GM18519 (cell line): Measurements from ENCODE around the gene NDUFA8.
A peak's percentile ranks its signal among the peaks of the same experiment; 100 is the strongest.

Experiments used
- ATAC-seq: cut with Tn5 transposase; IDR thresholded peaks from one replicate; pipeline ENCODE4 v1.9.1; 2021; ENCODE audit warnings: mild to moderate bottlenecking, moderate library complexity; ENCODE audit not compliant: unreplicated experiment, low FRiP score

The NDUFA8 gene

DNA sequence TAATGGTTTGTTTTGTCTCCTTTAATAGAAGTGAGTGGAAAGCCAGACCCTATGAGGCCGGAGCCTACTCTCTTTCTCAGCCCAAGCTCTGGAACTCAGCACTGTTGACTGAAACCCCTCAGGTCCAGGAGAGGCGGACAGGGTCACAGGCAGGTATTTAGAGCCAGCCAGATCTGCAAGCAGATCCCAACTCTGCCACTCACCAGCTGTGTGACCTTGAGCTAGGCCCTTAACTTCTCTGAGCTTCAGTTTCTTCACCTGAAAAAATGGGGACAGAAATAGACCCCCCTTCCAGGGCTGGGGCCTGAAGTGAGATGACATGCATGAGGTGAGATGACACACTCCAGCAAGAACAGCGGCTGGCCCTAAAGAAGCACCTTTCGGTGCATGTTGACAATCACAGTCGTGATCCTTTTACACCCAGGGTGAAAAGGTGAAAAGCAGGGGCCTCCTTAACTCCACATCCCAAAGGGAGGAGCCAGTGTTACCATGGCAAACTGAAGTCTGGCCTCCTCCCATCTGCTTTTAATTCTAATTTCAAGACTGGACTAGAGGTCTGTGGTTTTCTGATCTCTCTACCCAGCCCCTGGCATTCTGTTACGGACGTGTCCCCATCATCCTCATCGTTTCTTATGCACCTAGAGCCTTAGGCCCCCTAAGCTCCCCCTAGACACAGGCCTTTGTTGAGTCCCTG is 27.3 kb upstream of the NDUFA8 start:
- no peak for ATAC-seq

DNA sequence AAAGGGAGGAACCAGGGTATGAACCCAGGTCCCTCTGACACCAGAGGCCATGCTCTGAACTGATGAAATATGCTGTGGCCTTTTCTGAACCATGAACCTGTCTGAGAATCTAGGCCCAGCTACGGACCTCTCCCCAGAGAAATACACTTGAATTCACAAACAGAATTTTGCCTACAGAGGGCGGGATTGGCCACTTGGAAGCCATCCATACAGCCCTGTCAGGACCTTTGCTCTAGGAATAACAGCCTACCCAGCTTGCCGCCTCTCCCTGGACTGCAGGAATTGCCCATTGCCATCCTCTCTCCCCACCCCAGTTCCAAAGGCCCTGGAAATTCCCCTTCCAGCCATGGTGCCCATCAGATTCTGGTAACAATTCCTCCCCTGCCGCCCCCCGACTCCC is 26.7 kb upstream of the NDUFA8 start:
- ATAC-seq = no peak

DNA sequence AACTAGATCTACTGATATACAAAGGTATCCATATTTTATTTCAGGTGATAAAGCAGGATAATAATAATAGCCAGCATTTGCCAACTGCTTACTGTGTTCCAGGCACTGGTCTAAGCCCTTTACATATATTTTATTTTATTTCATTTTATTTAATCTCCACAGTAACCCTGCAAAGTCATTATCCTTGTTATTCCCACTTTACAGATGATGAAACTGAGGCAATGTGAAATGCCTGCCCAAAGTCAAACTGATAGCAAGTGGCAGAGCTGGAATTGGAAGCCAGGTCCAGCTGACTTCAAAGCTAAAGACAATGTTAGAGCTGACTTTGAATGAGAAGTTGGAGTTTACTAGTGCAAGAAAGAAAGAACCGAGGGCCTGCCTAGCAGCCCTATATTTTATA is 25.0 kb upstream of the NDUFA8 start:
- no peak for ATAC-seq

- no peak for ATAC-seq
Measured at GRCh38 chr9:122183501-122183900, 23.9 kb upstream of the NDUFA8 start.

GRCh38 chr9:122180633-122181032 is 21.1 kb upstream of the NDUFA8 start:
- no peak for ATAC-seq

GRCh38 chr9:122179690-122180074 is 20.1 kb upstream of the NDUFA8 start:
- no peak for ATAC-seq

GRCh38 chr9:122179054-122179689 is 19.6 kb upstream of the NDUFA8 start:
- no peak for ATAC-seq

DNA sequence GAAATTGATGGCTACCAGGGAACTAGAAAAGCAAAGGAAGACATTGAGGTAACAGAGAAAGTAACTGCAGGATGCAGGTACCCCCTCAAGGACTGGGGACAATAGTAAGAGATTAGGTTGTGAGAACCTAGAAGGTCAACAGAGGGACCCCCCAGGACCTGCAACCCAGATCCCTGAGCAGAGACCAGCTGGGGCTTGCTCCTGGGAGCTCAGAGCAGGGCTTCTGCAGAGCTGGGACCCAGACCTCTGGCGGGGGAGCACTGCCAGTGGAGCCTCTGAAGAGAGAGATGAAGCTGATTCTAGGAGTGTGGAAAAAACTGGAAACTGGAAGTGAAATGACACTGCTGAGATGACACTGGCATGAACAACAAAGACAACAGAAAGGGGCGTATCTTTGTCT is 17.3 kb upstream of the NDUFA8 start:
- ATAC-seq = no peak

DNA sequence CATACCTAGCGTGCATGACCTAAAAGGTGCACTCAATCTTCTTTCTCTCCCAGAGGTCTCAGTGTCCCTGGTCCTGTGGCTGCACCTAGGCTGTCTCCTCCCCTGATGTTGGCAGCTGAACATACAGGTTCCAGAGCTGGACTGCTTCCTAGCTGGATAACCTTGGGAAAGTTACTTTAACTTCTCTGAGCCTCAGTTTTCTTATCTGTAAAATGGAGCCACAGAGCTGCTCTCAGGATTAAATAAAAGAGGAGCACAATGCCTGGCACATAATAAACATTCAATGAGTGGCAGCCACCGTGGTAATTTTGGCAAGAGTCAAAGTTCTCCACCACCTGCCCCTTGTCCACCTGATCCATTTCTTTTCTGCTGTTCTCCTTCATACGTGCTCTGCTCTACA is 14.1 kb upstream of the NDUFA8 start:
- no peak for ATAC-seq

- ATAC-seq = no peak
Measured at GRCh38 chr9:122172131-122172530, 12.6 kb upstream of the NDUFA8 start.

- no peak for ATAC-seq
Measured at GRCh38 chr9:122168356-122168755, 8.8 kb upstream of the NDUFA8 start.

- no peak for ATAC-seq
Measured at GRCh38 chr9:122164286-122164685, 4.7 kb upstream of the NDUFA8 start.

- ATAC-seq = no peak
Measured at GRCh38 chr9:122162415-122162814, 2.8 kb upstream of the NDUFA8 start.

DNA sequence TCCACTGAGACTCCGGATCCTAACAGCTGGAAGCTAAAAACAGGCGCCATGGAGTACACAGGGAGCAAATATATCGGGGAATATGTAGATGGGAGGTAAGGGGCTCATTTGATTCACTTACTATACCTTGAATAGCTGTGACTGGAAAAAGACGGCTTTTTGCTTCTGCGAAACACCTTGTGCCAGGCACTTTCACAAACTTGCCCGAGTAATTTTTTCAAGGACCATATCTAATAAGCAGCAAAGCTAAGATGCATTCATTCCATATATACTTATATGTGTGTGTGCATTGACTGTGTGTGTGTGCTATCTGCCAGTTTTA is 307 bp upstream of the NDUFA8 start:
- no peak for ATAC-seq

DNA sequence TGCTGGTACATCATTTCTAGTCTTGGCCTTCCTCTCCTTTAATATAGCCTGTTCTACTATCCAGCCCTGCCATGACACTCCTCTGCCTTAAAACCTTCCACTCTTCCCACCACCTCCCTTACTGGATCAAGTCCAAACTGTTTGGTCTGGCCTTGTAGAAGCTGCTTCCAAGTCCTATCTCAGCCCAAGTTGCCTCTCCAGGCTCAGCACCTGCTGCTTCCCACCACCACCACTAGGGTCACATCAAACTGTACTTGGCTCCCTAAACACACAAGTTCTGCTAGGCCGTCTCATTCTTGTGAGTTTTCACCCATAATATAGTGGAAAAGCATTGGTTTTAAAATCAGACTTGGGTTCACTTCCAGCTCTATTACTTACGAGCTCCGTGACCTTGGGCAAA is 1.4 kb downstream of the NDUFA8 start:
- peak; percentile 42 for ATAC-seq

- ATAC-seq = no peak
Measured at GRCh38 chr9:122155796-122156195, 3.8 kb downstream of the NDUFA8 start.

DNA sequence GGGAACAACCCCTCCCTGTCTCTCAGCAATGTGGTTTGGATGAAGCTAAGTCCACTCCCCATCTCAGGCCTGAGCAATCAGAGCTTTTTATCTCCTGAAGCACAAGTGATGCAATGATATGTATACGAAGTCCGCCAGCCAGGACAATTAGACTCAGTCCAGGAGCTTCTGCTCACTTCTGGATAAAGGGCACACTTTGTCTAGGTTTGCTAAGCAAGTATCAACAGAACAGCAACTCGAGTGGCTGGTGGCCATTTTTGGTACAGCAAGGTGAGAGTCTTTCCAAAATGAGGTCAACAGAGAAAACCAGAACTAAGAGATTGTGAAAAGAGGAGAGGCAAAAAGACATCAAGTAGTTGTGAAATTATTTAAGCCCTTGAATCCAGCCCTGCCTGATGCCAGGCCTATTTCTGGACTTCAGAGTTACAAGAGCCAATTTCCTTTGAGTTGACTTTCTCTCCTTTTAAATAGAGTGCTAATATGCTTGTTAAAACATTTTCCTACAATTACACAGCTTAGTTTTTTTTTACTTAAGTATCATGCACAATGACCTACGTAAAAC is 8.2 kb downstream of the NDUFA8 start:
- ATAC-seq = no peak

GRCh38 chr9:122145592-122145863 is 14.1 kb downstream of the NDUFA8 start:
- ATAC-seq = no peak

DNA sequence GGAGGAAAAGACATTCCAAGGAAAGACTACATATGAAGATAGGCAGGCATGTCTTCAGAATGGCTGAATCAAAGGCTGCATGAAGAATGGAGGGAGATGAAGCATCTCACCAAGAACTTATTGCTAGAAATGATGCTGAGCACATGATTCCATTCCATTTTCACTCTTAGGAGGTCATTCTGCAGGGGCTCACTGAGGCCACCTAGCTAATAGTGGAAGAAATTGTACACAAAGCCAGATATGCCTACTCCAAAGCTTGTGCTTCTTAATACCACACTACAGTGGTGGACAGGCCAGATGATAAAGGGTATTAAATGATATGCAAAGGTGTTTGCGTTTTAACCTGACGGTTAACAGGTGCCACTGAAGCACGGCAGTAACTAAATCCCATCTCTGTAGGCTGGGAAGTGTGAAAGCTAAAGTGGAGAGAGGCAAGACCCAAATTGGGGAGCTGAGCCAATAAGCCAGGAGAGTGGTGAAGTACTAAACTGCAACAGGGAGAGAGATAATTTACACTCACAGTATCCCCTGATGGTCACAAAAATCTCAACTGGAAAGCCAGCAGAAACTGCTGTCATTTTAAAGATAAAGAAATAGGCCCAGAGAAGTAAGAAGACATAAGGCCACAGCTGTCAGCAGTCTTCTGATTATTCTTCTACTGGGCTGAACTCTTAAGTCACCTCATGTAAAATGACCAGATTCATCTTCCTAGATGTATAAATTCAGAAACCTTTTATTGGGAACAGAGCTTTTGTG is 14.6 kb downstream of the NDUFA8 start:
- ATAC-seq = no peak

- ATAC-seq = no peak
Measured at GRCh38 chr9:122143876-122144405, 15.6 kb downstream of the NDUFA8 start.

- no peak for ATAC-seq
Measured at GRCh38 chr9:122143296-122143695, 16.3 kb downstream of the NDUFA8 start.

DNA sequence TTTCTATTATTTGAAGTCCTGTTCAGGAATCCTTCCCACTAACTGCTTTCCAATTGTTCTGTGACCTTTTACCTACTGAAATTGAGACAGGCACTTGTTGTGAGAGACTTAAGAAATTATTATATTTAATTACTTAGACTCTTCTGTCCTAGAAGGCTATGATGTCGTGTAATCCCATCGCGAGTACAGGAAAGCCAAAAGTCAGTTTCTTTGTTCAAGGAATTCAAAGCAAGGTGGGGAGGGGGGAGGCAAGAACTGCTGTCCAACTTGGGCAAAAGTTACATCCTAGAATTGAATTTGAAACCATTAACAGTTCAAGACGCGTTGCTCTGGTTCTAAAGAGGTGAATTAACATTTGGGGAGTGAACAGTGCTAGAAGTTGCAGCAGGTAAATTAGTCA is 17.9 kb downstream of the NDUFA8 start:
- ATAC-seq = no peak
